GM18868 (cell line): ENCODE measurements around the gene NPEPL1.

ENCODE experiments used
- ATAC-seq: cut with Tn5 transposase; IDR thresholded peaks from one replicate; pipeline ENCODE4 v1.9.1; 2021; ENCODE audit warnings: mild to moderate bottlenecking, moderate library complexity; ENCODE audit not compliant: unreplicated experiment

The NPEPL1 gene

DNA sequence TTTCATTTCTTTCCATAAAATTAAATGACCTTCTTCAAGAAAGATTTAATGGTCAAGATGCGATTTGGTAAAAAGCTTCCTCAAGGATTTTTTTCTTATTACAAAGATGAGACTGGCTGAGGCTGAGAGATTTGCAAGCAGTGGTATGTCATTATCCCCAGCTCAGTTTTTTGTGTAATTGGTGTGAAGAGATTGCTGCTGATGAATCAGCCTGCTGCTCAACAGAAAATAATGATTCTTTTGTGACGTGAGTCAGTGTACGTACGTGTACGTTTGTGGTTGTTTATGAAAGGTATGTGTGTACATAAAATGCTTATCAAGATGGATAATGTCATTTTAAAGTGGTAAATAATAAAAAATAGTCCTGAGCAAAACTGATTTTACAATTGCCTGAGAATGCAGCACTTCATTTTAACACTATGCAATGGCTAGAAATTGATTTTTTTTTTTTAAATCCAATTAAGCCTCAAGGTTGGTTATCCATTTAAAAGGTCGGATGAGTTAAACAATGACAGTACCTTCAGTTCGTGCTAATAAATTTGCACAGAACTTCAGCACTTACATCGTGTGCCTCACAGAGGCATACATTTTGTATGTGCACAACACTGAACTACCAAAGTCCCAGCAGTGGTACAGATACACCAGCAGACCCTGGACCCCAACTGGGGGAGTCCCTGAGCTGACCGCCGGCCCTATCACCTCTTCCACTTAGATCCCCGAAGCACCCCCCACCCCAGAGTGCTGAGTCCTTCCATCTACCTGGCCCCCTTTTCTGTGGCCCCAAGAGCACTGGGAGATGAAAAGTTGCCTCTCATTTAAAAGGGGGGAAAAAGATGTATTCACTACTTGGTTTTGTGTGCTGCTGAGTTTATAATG lies 9.7 kb upstream of the NPEPL1 start:
- ATAC-seq = no peak

DNA sequence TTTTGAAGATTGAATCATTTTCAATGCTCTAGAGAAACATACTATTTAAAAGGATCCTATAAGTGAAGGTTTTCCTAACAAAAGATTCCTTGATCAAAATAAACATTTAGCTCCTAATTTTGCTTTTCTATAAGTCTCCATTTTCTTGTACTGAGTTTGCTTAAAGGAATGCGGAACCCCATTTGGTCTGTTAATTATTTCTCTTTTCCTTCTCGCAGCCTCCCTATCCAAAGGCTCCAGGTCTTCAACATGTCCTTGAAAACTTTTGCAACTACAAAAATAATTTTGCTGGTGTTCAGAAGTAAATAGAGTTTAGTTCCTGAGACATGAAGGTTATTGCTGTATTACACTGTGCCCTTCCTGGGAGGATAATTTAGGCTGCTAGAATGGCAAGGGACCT lies 8.3 kb upstream of the NPEPL1 start:
- ATAC-seq = no peak

DNA sequence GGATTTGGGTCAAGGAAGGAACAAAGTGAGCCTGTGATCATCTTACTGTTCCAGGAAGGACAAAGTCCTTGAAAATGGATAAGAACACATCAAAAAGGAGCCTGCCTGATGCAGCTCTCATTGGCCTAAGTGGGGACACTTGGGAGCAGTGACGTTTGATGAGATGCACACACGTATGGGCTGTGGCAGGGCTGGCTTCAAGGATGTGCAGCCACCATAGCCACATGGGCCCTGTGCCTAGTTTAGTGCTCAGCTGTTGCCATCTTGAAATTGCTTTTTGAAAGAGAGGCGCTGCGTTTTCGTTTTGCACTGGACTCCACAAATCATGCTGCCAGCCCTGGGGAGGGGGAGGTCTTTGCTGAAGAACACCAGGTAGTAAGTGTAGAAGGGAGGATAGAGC lies 6.6 kb upstream of the NPEPL1 start:
- no peak for ATAC-seq

GRCh38 chr20:58688414-58688813 lies 4.2 kb upstream of the NPEPL1 start:
- no peak for ATAC-seq

DNA sequence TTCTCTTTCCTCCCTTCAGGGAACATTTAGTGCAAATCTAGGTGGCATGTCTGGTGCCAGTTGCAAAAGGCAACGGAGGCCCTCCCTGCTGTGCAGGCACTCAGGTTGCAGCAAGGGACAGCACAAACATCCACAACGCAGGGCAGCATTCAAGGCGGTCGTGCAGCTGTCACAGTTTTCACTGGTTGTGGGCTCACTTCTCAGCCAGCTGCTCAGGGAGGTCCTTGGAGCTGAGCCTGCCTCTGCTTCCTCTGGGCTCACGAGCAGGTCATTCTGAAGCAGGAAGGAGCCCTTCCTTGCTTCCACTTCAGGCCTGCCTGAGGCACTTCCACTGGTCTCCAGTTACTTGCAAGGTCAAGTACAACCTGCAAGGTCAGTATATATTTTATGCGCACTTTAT lies 3.8 kb upstream of the NPEPL1 start:
- no peak for ATAC-seq

DNA sequence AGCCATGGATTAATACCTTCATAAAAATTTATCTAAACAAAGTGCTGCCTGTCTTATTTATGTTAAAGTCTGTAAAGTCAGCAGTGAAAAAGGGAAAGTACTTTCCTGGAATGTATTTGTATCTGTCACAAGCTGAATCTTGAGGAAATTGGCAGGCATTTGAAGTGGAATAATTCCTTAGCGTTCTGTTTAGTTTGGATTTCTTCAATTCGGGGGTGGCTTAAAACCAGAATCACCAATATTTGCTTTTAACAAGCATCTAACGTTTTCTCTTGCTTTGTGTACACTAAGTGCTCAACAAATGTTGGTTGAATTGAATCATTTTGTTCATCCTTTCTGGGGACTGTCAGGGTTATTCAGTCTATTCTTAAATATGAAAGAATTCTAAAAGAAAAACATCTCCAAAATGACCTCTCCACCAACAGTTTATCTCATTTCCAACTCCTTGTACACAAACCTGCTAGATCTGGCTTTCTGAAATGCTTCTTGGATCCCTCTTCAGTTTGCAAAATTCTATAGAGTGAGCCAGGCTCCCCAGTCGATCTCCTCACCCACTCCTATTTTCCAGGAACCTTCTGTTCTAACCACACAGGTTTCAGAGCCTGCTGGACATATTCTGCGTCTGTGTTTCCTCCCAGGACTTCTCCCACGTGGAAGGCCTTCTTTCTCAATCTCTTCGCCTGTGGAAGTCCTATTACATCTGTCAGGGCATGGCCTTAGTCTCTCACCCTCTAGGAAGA lies 2.0 kb upstream of the NPEPL1 start:
- ATAC-seq = no peak

DNA sequence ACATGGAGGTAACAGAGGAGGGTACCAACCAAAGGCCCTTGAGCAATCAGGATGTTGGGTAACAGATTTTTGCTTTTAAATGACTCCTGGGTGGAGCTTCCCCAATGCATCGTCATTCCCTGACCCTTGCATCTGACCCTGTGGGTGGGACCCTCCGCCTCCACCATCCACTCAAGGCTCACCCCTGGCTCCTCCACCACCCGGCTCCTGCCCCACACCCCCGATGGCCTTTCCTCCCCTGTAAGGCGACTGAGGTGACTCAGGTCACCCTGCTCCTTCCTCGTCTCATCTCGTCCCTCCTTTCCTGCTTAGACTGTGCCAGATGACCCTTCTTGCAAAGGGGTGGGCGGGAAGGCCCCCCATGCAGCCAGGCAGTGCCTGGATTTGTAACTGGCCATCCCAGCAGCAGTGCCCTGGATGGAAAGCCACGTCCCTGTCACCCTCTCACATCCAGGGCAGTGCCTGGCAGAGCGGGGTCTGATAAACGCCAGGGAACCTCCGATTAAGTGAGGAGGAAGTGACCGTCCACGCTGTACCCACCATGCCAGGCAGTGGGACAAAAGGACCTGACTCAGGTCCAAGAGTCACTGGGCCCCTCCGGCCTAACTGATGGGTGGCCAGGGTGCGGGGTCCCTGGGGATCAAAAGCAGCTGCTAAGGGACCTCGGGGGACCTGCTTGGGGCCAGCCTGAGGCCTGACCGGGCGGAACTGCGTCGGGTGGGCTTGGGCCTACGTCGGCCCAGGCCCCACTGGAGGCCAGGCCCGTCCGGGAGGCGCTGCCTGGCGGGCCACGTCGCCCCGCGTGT lies 624 bp upstream of the NPEPL1 start:
- ATAC-seq = no peak

- ATAC-seq = no peak
Observed at GRCh38 chr20:58693226-58694006, 816 bp downstream of the NPEPL1 start.

- ATAC-seq = no peak
Observed at GRCh38 chr20:58694241-58695083, 1.9 kb downstream of the NPEPL1 start.

- no peak for ATAC-seq
Observed at GRCh38 chr20:58695084-58695722, 2.6 kb downstream of the NPEPL1 start.

DNA sequence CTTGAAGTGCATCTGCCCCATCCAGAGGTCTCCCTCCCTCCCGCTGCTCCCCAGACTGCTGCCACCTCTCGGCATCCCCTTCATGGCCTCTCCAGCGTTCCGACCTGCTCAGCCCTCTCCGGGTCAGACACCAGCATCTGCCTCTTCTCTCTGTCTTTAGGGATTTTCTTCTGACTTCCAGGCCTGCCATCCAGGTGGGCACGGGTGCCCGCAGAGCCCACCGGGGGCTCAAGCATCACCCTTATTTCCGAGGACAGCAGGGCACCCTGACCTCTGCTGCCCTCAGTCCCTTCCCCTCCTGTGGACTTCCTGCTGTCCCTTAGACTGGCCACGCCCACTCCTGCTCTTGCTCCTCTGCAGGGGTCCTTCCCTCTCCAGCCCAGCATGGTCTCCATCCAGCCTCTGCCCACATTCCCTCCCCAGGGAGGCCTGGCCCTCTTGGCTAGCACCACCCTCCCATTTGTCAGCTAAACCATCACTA lies 3.3 kb downstream of the NPEPL1 start:
- no peak for ATAC-seq

GRCh38 chr20:58696411-58696961 lies 3.9 kb downstream of the NPEPL1 start:
- ATAC-seq = no peak

- ATAC-seq = no peak
Observed at GRCh38 chr20:58697201-58697866, 4.7 kb downstream of the NPEPL1 start.

DNA sequence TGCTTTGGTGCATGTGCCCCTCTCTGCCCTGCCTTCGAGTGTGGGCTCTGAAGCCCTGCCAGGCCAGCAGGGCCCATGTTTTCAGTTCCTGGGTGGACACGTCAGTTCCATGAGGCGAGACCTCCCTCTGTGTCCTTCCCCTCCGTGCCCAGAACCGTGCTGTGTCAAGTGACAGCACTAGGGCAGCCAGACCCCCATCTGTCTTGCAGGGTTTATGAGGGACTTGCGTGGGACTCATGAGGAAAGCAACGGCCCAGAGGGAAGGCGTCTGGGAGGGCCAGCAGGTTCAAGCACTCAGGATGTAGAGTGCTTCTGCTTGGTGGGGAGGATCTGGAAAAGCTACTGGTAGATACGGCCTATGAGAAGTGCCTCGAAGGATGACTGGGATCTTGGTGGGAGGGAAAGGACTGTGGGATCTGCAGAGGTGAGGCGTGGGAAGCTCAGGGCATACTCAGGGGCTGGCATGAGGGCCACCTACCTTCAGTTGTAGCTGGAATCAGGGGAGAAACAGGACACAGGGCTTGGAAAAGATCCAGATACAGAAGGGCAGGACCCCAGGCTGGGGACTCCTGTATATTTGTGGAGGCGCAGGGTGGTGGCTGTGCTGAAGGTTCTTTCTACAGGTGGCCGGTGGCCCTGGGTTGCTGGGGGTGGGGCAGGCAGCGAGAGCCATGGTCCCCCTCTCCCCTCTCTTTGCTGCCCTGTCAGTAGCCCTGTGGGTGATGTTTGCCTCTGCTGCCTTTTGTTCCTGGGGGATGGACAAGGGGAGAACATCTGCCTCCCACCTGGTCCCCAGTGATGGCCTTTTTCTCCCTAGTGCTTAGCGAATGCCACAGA lies 5.5 kb downstream of the NPEPL1 start:
- no peak for ATAC-seq

DNA sequence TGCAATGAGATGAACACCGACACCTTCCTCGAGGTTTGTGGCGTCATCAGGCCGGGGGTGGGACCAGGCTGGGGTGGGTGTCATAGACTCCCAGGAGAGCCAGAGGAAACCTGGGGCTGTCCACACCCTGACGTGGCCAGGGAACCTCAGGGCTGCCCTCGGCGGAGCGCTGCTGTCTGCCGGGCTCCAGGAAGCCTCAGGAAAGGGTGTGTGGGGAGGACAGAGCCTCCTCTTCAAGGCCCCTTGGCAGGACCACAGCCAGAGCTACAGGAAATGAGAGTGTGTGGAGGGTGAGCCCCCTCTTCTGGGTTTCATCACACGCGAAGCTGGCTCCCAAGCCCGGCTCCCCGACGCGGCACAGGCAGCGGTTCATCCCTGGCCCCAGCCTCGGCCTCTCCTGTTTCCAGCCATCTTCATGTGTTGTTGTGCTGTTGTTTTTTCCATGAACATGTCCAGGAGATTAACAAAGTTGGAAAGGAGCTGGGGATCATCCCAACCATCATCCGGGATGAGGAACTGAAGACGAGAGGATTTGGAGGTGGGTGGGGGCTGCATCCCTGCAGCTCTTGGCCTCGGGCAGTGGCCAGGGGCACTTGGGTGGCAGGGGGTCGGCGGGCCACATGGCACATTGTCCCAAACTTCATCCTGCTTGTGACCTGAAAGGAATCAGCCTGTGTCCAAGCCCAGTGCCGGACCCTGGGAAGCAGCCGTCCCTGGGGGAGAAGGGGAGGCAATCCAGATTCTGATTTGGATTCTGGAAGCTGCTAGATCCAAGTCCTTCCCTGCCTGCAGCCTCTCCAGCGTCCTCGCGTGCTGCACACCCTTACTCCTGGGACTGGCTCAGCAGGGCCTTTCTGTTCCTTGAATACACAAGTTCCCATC lies 6.4 kb downstream of the NPEPL1 start:
- no peak for ATAC-seq

DNA sequence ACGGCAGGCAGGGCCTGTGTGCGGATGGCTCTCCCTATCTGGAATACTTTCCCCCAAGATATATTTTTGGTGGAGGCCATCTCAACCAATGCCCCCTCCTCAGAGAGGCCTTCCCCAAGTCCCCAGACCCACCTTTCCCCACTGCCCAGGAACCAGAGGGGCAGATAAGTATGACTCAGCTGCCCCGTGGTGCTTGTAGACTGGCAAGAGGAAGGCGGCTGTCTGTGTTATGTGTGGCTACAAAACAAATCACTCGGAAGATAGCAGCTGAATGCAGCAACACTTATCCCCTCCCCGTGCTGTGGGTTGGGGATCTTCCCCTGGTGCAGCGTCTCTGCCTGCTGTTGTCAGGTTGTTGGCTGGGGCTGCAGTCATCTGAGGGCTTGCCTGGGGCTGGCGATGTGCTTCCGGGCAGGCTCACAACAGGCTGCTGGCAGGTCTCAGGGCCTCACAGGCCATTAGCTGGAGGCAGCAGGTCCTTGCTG lies 7.1 kb downstream of the NPEPL1 start:
- no peak for ATAC-seq
